Ectodermal cell (in vitro differentiated cells): ENCODE results near the gene DHRS13.
"Not testable (repeated sequence)": the region's sequence is repeated elsewhere in the genome, so short reads cannot be mapped to it uniquely, and the experiment has no call there.

Source experiments
- H3K27ac ChIP-seq: 2 replicates; pipeline ENCODE4 v1.7.0; 2013; ENCODE audit warnings: mild to moderate bottlenecking, low read depth, low read length; ENCODE audit not compliant: insufficient read depth, poor library complexity, severe bottlenecking
- H3K27me3 ChIP-seq: 2 replicates; pipeline ENCODE4 v1.7.0; 2013; ENCODE audit warnings: mild to moderate bottlenecking, low read length; ENCODE audit not compliant: insufficient read depth, control insufficient read depth, poor library complexity, severe bottlenecking
- H3K36me3 ChIP-seq: one replicate; pipeline ENCODE4 v1.7.0; 2013; ENCODE audit warnings: low read length; ENCODE audit not compliant: control insufficient read depth, insufficient read depth
- H3K4me1 ChIP-seq: one replicate; pipeline ENCODE4 v1.7.0; 2013; ENCODE audit warnings: low read length; ENCODE audit not compliant: control insufficient read depth, insufficient read depth
- H3K4me3 ChIP-seq: 2 replicates; pipeline ENCODE4 v1.7.0; 2013; ENCODE audit warnings: low read depth, low read length, control low read depth; ENCODE audit not compliant: insufficient read depth
- H3K9me3 ChIP-seq: 2 replicates; pipeline ENCODE4 v1.7.0; 2013; ENCODE audit warnings: mild to moderate bottlenecking, low read length, moderate library complexity; ENCODE audit not compliant: control insufficient read depth
- WGBS, 2 experiments: methylation state at CpG; one replicate each; pipeline ENCODE4 v1.1.7; 2013; ENCODE audit warnings: missing lambda C conversion rate in 2 of 2; 5-methylcytosine and 5-hydroxymethylcytosine counted together

Gene DHRS13

DNA sequence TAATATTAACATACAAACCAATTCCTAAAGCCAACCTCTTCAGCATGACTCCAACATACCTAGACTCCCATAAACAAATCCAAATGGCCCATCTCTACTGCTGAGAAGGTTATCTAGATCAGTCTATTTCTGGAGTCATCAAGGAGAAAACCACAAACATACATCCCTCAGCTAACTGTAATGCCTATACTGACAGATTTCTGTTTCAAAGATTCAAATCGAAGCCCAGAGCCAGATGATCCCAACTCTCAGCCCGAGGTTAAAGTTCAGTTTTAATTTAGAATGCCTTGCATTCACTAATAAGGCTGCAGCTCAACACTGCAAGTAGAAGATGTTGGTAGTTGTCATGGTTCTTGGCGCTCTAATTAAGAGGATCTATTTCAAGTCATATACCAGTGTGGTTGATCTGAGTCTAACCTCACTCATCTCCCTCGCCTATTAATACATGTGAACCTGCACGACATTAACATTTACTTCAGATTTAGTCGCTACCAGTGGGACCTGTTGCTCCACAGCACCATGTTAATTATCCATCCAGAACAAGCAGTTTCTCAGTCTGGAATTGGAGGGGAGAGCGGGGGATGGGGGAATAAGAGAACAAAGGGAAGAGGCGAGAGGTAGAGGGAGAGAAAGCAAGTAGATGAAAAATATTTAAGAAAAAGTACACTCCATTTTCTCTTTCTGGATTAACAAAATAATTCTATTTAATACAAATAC is 33.0 kb upstream of the DHRS13 start:
- Histone ChIP-seq H3K9me3 (no peaks in the 10 kb centered on the region), H3K27ac (no peak overlapping the region), H3K4me1 (peaks cover 46% of the 10 kb centered on the region), H3K36me3 (no peaks in the 10 kb centered on the region), H3K4me3 (no peak overlapping the region), H3K27me3 (no peaks in the 10 kb centered on the region)
- WGBS, 2 experiments: 87 to 93% methylated on average over 7 to 8 of the region's 8 CpGs

- not testable (repeated sequence) for H3K27ac ChIP-seq, H3K9me3 ChIP-seq, H3K4me3 ChIP-seq, H3K27me3 ChIP-seq, H3K36me3 ChIP-seq
- WGBS, 2 experiments: 93 to 95% methylated on average over 8 of the region's 8 CpGs
- H3K4me1 ChIP-seq: peaks cover 32% of the 10 kb centered on the region
These were observed 31.6 kb upstream of the DHRS13 start for GRCh38 chr17:28934508-28934907.

- Histone ChIP-seq H3K36me3 (peaks cover 5% of the 10 kb centered on the region), H3K27me3 (no peaks in the 10 kb centered on the region), H3K9me3 (no peaks in the 10 kb centered on the region), H3K4me1 (no peaks in the 10 kb centered on the region), H3K4me3 (no peak overlapping the region), H3K27ac (no peak overlapping the region)
- 95 to 96% methylated on average over 2 of the region's 2 CpGs for WGBS, 2 experiments
These were observed 26.9 kb upstream of the DHRS13 start for GRCh38 chr17:28929787-28930186.

GRCh38 chr17:28928061-28928460 is 25.2 kb upstream of the DHRS13 start:
- no peak overlapping the region for H3K27ac ChIP-seq
- H3K27me3 ChIP-seq: no peaks in the 10 kb centered on the region
- no peak overlapping the region for H3K4me3 ChIP-seq
- H3K4me1 ChIP-seq: no peaks in the 10 kb centered on the region
- H3K36me3 ChIP-seq: peaks cover 13% of the 10 kb centered on the region
- no peaks in the 10 kb centered on the region for H3K9me3 ChIP-seq
- WGBS, 2 experiments: 94 to 99% methylated on average over 2 of the region's 2 CpGs

DNA sequence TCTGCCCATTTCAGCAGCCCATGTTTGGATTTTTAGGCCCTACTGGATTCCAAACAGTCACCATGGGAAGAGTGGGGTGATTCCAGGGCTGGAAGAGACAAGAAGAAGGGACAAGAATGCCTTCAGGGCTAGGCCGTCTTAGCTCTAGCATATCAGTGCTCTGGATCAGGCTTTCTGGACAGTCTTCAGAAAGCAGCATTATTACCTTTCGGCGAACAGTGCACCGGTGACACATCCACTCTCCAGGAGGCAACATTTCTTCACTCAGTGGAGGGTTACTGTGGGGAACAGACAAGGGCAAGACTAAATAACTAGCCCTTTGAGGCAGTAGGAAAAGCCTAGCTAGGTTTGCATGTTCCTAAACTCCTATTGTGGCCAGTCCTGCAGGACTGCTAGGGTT is 23.9 kb upstream of the DHRS13 start:
- Histone ChIP-seq H3K4me3 (no peak overlapping the region), H3K4me1 (no peaks in the 10 kb centered on the region), H3K27ac (no peak overlapping the region), H3K27me3 (no peaks in the 10 kb centered on the region), H3K36me3 (peaks cover 22% of the 10 kb centered on the region), H3K9me3 (no peaks in the 10 kb centered on the region)
- WGBS, 2 experiments: 93 to 96% methylated on average over 4 of the region's 4 CpGs

DNA sequence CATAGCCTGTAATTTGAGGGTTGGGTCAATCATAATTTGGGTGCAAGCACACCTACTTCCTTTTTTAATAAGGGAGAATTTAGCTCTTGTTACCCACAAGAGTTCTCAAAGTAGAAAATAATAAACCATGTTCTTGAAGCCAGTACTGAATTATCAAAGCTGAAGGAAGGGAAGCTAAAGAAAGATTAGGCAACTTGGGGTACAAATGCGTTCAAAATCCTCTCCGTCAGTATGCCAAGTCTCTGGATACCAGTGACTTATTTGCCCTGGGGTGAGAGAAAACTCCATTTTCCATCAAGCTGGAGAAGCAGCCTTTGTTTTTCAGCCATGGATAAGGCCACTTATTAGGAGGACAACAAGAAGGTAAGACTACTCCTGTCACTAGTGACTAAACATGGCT is 23.5 kb upstream of the DHRS13 start:
- no peaks in the 10 kb centered on the region for H3K27me3 ChIP-seq
- no peaks in the 10 kb centered on the region for H3K9me3 ChIP-seq
- no peaks in the 10 kb centered on the region for H3K4me1 ChIP-seq
- no peak overlapping the region for H3K4me3 ChIP-seq
- H3K36me3 ChIP-seq: peaks cover 26% of the 10 kb centered on the region
- no peak overlapping the region for H3K27ac ChIP-seq
- 94 to 98% methylated on average over 2 of the region's 2 CpGs for WGBS, 2 experiments

- 92 to 96% methylated on average over 2 of the region's 2 CpGs for WGBS, 2 experiments
- H3K4me1 ChIP-seq: no peaks in the 10 kb centered on the region
- H3K36me3 ChIP-seq: peaks cover 30% of the 10 kb centered on the region
- H3K4me3 ChIP-seq: no peak overlapping the region
- no peaks in the 10 kb centered on the region for H3K9me3 ChIP-seq
- H3K27ac ChIP-seq: no peak overlapping the region
- H3K27me3 ChIP-seq: no peaks in the 10 kb centered on the region
These were observed 23.1 kb upstream of the DHRS13 start for GRCh38 chr17:28925912-28926365.

DNA sequence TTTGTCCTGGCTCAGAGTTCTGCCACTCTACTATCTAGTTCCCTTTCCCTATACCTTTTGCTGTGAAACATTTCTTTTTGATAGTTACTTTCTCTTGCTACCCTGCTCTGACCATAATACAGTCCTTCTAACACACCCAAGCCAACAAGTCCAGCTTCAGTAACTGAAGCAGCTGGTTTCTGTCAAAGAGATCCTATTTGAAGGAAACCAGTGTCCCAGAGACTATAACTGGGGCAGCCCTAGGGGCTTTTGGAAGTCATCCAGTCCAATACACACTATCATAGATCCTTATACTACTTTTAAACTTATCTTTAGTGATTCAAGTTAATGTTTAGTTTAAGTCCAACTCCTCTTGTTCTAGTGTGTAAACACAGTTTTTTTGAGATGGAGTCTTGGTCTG is 17.3 kb upstream of the DHRS13 start:
- Histone ChIP-seq H3K27me3 (no peaks in the 10 kb centered on the region), H3K9me3 (no peaks in the 10 kb centered on the region), H3K4me3 (no peak overlapping the region), H3K27ac (no peak overlapping the region), H3K36me3 (peaks cover 75% of the 10 kb centered on the region), H3K4me1 (no peaks in the 10 kb centered on the region)

GRCh38 chr17:28918295-28918694 is 15.4 kb upstream of the DHRS13 start:
- H3K27me3 ChIP-seq: no peaks in the 10 kb centered on the region
- no peak overlapping the region for H3K4me3 ChIP-seq
- H3K4me1 ChIP-seq: no peaks in the 10 kb centered on the region
- no peaks in the 10 kb centered on the region for H3K9me3 ChIP-seq
- no peak overlapping the region for H3K27ac ChIP-seq
- H3K36me3 ChIP-seq: peaks cover 75% of the 10 kb centered on the region
- 91 to 95% methylated on average over 2 of the region's 2 CpGs for WGBS, 2 experiments

DNA sequence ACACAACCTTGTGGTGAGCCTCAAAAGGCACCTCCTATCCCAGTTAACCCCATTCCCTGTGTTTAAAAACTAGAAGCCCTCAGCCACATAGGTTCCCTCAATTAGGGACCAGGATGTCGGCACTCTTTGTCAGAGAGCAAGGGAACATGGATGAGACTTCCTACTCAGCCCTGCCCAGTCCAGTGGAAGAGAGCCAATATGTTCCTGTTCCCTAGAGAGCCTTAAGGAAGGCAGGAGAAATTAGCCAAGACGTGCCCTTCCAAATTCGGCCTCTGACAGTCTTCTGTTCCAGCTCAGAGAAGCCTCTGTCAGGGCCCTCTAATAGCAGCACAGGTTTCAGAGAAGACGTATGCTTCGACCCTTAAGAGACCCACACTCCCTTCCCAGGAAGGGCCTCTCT is 14.6 kb upstream of the DHRS13 start:
- Histone ChIP-seq H3K36me3 (peaks cover 80% of the 10 kb centered on the region), H3K4me3 (no peak overlapping the region), H3K9me3 (no peaks in the 10 kb centered on the region), H3K27me3 (no peaks in the 10 kb centered on the region), H3K27ac (no peak overlapping the region), H3K4me1 (no peaks in the 10 kb centered on the region)
- WGBS, 2 experiments: 95 to 96% methylated on average over 5 of the region's 5 CpGs

DNA sequence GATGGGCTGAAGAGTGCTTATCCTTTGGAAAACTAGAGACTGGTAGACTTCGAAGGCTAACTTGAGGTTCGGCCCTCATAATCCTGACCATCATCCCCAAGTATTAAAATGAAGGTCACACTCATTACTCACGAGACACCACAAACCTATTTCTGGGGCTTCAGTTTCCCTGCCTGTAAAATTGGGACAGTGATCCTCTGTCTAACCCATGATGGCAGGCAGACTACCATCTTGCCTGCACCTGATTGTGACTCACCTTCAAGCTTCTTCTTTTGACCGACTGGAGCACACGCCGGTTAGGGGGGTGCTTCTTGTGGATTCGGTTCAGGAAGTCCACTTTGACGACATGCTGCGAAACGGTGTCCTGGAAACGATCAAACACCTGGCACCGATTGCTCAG is 14.2 kb upstream of the DHRS13 start:
- Histone ChIP-seq H3K36me3 (peaks cover 81% of the 10 kb centered on the region), H3K4me1 (no peaks in the 10 kb centered on the region), H3K4me3 (no peak overlapping the region), H3K27ac (no peak overlapping the region), H3K27me3 (no peaks in the 10 kb centered on the region), H3K9me3 (no peaks in the 10 kb centered on the region)
- WGBS, 2 experiments: 95 to 97% methylated on average over 12 of the region's 12 CpGs
